D721Med (cell line): Measurements from ENCODE around the gene PIK3R1.

Experiments used
- DNase-seq: peaks from one replicate; pipeline ENCODE4 v3.0.0; 2011; ENCODE audit warnings: low spot score; ENCODE audit not compliant: insufficient read length
- FAIRE-seq: peaks from 2 replicates; lab custom pipeline; 2011; peaks lifted over from hg19 to GRCh38; lab: Jason Lieb, UNC
- CTCF ChIP-seq: IDR thresholded peaks from 2 replicates; pipeline ENCODE4 v1.5.1; 2012; ENCODE audit warnings: mild to moderate bottlenecking, control low read depth; ENCODE audit not compliant: insufficient read depth; ENCODE audit errors: missing control alignments

Gene PIK3R1

GRCh38 chr5:68225188-68225910 is 9.8 kb downstream of the PIK3R1 start:
- no peak for DNase-seq
- no peak for TF ChIP-seq CTCF
- no peak for FAIRE-seq

- DNase-seq (no peak), FAIRE-seq (no peak)
- TF ChIP-seq CTCF: no peak
Observed at GRCh38 chr5:68225911-68226545, 10.5 kb downstream of the PIK3R1 start.

- no peak for FAIRE-seq
- no peak for TF ChIP-seq CTCF
- no peak for DNase-seq
Observed at GRCh38 chr5:68226546-68227073, 11.1 kb downstream of the PIK3R1 start.

GRCh38 chr5:68227532-68228160 is 12.1 kb downstream of the PIK3R1 start:
- FAIRE-seq (no peak), DNase-seq (no peak)
- no peak for TF ChIP-seq CTCF

- no peak for TF ChIP-seq CTCF
- no peak for FAIRE-seq
- DNase-seq: no peak
Observed at GRCh38 chr5:68229416-68229815, 13.9 kb downstream of the PIK3R1 start.

- FAIRE-seq: no peak
- no peak for DNase-seq
- TF ChIP-seq CTCF: no peak
Observed at GRCh38 chr5:68230285-68230684, 14.7 kb downstream of the PIK3R1 start.
